Karpas-422 (cell line): ENCODE results near the gene MGLL. TPM values are rescaled to one million over a fixed set of nuclear protein-coding genes. Genes with fewer than 3 reads are reported as not detected.
A peak's percentile ranks its signal among the peaks of the same experiment; 100 is the strongest.

ENCODE experiments used
- DNase-seq: peaks from one replicate; pipeline ENCODE4 v3.0.0-alpha.2; 2015
- H2AFZ ChIP-seq: fragments of 200-600 bp; sonication (generic); 2 replicates; pipeline ENCODE4 v1.6.1; 2014; ENCODE audit warnings: antibody characterized with exemption, low read length, mixed read lengths
- H3K27ac ChIP-seq: fragments of 200-600 bp; sonication (generic); 2 replicates; pipeline ENCODE4 v1.5.1; 2014; ENCODE audit warnings: mild to moderate bottlenecking, low read length, moderate library complexity
- H3K27me3 ChIP-seq: fragments of 200-600 bp; sonication (generic); 2 replicates; pipeline ENCODE4 v1.6.1; 2014; ENCODE audit warnings: low read length, mixed read lengths
- H3K36me3 ChIP-seq: fragments of 200-600 bp; sonication (generic); 2 replicates; pipeline ENCODE4 v1.6.1; 2014; ENCODE audit warnings: low read length, mixed read lengths; ENCODE audit not compliant: insufficient read depth
- H3K4me1 ChIP-seq: fragments of 200-600 bp; sonication (generic); 2 replicates; pipeline ENCODE4 v1.6.1; 2014; ENCODE audit warnings: mild to moderate bottlenecking, low read length, mixed read lengths
- H3K4me2 ChIP-seq: fragments of 200-600 bp; sonication (generic); 2 replicates; pipeline ENCODE4 v1.6.1; 2014; ENCODE audit warnings: low read length, low read depth, mild to moderate bottlenecking; ENCODE audit not compliant: poor library complexity, severe bottlenecking
- H3K4me3 ChIP-seq: fragments of 200-600 bp; sonication (generic); 2 replicates; pipeline ENCODE4 v1.5.1; 2014; ENCODE audit warnings: mild to moderate bottlenecking, antibody characterized with exemption, low read length, mixed read lengths
- H3K79me2 ChIP-seq: fragments of 200-600 bp; sonication (generic); 2 replicates; pipeline ENCODE4 v1.6.1; 2014; ENCODE audit warnings: mild to moderate bottlenecking, low read length, mixed read lengths
- H3K9ac ChIP-seq: fragments of 200-600 bp; sonication (generic); 2 replicates; pipeline ENCODE4 v1.6.0; 2014; ENCODE audit warnings: low read length
- H3K9me2 ChIP-seq: fragments of 200-600 bp; sonication (generic), shearing (Covaris generic); replicated peaks from 2 replicates; pipeline ENCODE4 v1.6.0; 2014; ENCODE audit warnings: mild to moderate bottlenecking, low read length, moderate library complexity; ENCODE audit not compliant: insufficient read depth
- H3K9me3 ChIP-seq: fragments of 300-700, 200-600 bp; sonication (generic); 2 replicates; pipeline ENCODE4 v1.6.1; 2014; ENCODE audit warnings: low read length, mixed read lengths
- H4K20me1 ChIP-seq: fragments of 200-600 bp; sonication (generic); 2 replicates; pipeline ENCODE4 v1.6.1; 2014; ENCODE audit warnings: mild to moderate bottlenecking, antibody characterized with exemption, low read length, low read depth; ENCODE audit not compliant: insufficient read depth
- total RNA-seq: library from RNA; depleted of rRNA; stranded (reverse); fragments of >200 nt; shearing (Covaris generic); gene quantifications from 2 replicates; pipeline ENCODE4 v1.2.3, GENCODE V29; 2014; ENCODE audit warnings: low replicate concordance

Gene MGLL
- total RNA-seq, 1 experiment from 2014 or later: 58.0 TPM

DNA sequence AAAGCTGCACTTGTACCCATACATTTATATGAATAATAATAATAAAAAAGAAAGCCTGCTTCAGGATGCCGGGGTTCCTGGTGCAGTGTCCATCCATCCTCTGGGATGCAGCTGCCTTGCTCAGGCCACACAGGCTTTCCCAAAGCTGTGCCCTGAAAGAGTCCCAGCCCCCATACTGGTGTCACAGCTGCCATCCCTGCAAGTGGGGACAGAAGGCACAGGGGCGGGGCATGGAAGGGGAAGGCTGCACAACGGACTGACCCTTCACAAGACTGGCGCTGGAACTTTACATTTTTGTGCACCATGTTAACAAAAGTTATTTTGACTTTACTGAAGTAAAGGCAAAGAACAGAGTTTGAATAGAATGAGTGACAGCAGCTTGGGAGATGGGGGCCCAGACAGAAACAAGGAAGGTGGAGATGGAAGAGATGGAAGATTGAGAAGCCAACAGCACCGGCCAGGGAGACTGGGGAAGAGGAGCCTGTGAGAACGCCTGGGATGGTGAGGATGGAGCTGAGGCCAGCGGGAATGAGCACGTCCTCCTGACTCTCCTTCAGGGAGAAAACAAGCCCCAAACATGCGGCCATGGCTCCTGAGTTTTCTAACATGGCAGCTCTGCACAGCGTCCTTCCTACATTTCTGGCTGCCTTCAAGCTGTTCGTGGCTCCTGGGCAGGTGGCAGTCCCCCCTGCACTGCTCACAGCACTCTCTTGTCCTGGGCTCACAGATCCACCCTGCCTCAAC is 76.5 kb downstream of the MGLL start:
- H3K9me2 ChIP-seq: no peaks in the 10 kb centered on the region
- no peaks in the 10 kb centered on the region for H4K20me1 ChIP-seq
- DNase-seq: no peak
- no peak overlapping the region for H3K27ac ChIP-seq
- H3K4me1 ChIP-seq: peaks cover 50% of the 10 kb centered on the region
- 0 out of 2 replicates have a peak, but pooled peaks cover 6% of the 10 kb centered on the region for H3K79me2 ChIP-seq
- no peak overlapping the region for H3K4me2 ChIP-seq
- H3K9ac ChIP-seq: no peak overlapping the region
- no peaks in the 10 kb centered on the region for H3K9me3 ChIP-seq
- H3K4me3 ChIP-seq: no peak overlapping the region
- no peak overlapping the region for H2AFZ ChIP-seq
- H3K36me3 ChIP-seq: no peaks in the 10 kb centered on the region
- H3K27me3 ChIP-seq: no peaks in the 10 kb centered on the region

DNA sequence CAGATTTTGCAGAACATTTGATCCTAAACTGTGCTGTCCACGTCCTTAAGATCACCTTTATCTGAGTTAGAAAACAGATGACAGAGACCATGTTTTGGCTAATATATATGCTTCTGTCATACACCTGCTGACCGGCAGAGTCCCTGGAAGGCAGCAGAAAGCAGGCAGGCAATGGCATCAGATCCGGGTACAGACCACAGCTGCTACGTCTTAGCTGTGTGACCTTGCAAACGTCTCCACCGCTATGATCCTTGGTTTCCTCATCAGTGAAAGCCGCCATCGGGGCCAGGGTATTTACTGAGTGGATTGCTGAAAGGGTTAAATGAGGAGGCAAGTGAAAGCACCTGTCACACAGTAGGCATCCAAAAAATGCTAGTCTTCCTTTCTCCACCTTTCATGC is 77.4 kb downstream of the MGLL start:
- Histone ChIP-seq H3K9me2 (no peaks in the 10 kb centered on the region), H3K36me3 (no peaks in the 10 kb centered on the region), H3K9me3 (no peaks in the 10 kb centered on the region), H3K27me3 (no peaks in the 10 kb centered on the region), H4K20me1 (no peaks in the 10 kb centered on the region), H3K27ac (peak overlapping the region; percentile 37; the same call in 1 of the 2 replicates), H3K4me2 (no peak overlapping the region), H3K4me1 (peaks cover 44% of the 10 kb centered on the region), H3K79me2 (0 out of 2 replicates have a peak, but pooled peaks cover 6% of the 10 kb centered on the region), H3K4me3 (no peak overlapping the region), H3K9ac (no peak overlapping the region), H2AFZ (no peak overlapping the region)
- no peak for DNase-seq

DNA sequence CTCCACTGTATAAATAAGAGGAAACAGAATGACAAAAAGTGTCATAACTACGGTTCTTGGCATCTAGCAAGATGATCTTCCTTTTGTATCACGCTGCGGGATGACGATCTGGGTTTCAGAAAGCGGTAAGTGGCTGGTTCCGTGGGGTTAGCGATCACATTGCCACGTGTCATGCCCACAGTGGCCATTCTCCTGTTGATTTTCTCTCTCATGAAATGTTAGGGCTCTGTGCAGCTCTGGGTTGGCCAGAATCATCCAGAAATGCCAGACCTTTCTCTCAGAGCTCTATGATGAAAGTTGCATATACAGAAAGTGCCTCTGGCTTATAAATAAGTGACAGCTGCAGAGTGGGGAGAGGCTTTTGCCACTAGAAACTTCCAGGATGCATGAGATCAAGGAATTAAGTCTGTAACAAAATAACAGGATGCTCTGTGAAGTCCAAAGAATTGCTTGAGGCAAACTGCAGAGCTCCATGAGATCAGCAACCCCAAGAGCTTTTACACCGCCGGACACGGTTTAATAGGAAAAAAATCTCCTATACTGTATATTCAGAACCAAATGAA is 78.0 kb downstream of the MGLL start:
- no peak for DNase-seq
- Histone ChIP-seq H3K4me2 (no peak overlapping the region), H3K9ac (no peak overlapping the region), H3K4me1 (peaks cover 44% of the 10 kb centered on the region), H3K27ac (peak overlapping the region; percentile 37), H3K9me3 (no peaks in the 10 kb centered on the region), H3K9me2 (no peaks in the 10 kb centered on the region), H3K27me3 (no peaks in the 10 kb centered on the region), H4K20me1 (no peaks in the 10 kb centered on the region), H3K36me3 (no peaks in the 10 kb centered on the region), H2AFZ (no peak overlapping the region), H3K79me2 (0 out of 2 replicates have a peak, but pooled peaks cover 4% of the 10 kb centered on the region), H3K4me3 (no peak overlapping the region)

DNA sequence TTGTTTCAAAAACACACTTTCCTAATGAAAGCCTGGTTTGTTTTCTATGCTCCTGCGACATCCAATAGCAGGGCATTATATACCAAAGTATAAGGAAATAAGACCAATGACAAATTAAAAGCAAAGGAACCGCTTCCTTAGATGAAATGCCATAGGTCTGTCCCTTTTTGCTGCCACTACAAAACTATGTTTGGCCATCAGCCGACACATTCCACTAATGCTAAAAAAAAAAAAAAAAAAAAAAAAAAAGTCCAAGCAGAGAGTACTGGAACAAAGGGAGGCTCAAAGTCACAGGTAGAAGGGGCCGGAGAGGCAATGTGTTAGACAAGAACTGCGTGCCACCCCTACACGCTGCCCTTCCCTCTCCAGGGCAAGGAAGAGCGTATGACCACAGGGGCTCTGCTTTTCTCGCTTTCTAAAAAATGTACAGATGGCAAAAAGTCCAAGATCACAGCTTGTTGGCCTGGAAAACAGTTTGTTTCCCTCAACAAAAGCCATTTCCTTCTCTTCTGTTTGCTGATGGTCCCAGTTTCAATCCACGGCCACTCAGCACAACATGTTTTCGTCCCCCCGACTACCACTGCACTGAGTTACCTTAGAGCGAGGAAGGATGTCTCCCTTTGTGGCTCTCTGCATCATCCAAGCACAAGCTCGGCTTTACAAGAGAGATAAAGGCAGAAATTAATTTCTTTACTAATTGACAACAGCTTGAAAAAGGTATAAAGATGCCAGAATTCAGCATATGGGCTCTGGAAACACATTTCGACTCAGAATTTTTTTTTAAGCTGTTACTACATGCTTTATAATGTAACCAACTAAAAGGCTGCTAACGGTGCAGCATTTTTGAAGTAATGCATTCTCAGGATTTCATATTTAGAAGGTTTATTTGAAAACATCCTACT is 78.7 kb downstream of the MGLL start:
- Histone ChIP-seq H3K79me2 (no peaks in the 10 kb centered on the region), H3K27me3 (no peaks in the 10 kb centered on the region), H4K20me1 (no peaks in the 10 kb centered on the region), H3K9me3 (no peaks in the 10 kb centered on the region), H3K9me2 (no peaks in the 10 kb centered on the region), H3K27ac (peak overlapping the region; percentile 37), H2AFZ (no peak overlapping the region), H3K4me2 (no peak overlapping the region), H3K9ac (no peak overlapping the region), H3K4me1 (peaks cover 44% of the 10 kb centered on the region), H3K36me3 (no peaks in the 10 kb centered on the region), H3K4me3 (no peak overlapping the region)
- DNase-seq: no peak

DNA sequence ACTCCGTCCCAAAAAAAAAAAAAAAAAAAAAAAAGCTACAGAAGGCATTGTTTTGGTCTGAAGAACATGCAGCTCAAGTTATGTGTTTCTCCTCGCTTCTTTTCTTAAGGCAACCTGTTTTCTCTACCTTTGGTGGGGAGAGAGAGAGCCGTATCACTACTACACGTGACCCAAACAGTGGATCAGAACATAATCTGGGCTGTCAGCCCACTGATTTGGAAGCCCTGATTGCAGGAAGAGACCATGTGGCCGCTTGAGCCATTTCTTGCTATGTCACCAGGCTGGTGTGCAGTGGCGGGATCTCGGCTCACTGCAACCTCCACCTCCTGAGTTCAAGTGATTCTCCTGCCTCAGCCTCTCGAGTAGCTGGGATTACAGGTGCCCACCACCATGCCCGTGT is 79.7 kb downstream of the MGLL start:
- H3K4me3 ChIP-seq: no peak overlapping the region
- H3K36me3 ChIP-seq: no peaks in the 10 kb centered on the region
- H3K27ac ChIP-seq: no peak overlapping the region
- H3K9me2 ChIP-seq: no peaks in the 10 kb centered on the region
- H3K9ac ChIP-seq: no peak overlapping the region
- H2AFZ ChIP-seq: no peak overlapping the region
- H4K20me1 ChIP-seq: no peaks in the 10 kb centered on the region
- H3K9me3 ChIP-seq: no peaks in the 10 kb centered on the region
- no peaks in the 10 kb centered on the region for H3K27me3 ChIP-seq
- H3K4me1 ChIP-seq: peaks cover 48% of the 10 kb centered on the region
- no peak overlapping the region for H3K4me2 ChIP-seq
- H3K79me2 ChIP-seq: no peaks in the 10 kb centered on the region
- no peak for DNase-seq

DNA sequence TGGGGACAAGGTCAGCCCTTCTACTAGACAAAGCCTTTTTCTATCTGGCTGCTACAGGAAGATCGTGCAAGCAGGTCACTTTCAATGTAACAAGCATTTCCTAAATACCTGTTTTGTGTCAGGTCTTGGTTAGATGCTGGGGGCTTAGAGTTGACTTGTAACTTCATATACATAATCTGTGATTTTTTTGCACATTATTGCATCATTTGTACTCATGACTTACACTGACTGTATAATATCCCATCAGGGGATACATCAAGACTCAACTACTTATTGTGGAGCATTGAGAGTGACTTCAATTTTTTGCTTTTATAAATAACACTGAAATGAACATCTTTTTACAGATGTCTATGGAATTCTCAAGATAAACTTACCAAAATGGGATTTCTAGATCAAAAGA is 80.6 kb downstream of the MGLL start:
- no peak overlapping the region for H3K9ac ChIP-seq
- no peaks in the 10 kb centered on the region for H3K79me2 ChIP-seq
- H3K4me2 ChIP-seq: no peak overlapping the region
- H3K27me3 ChIP-seq: no peaks in the 10 kb centered on the region
- no peaks in the 10 kb centered on the region for H3K9me3 ChIP-seq
- DNase-seq: no peak
- H3K4me1 ChIP-seq: peaks cover 49% of the 10 kb centered on the region
- H3K4me3 ChIP-seq: no peak overlapping the region
- H2AFZ ChIP-seq: no peak overlapping the region
- H3K36me3 ChIP-seq: no peaks in the 10 kb centered on the region
- H4K20me1 ChIP-seq: no peaks in the 10 kb centered on the region
- H3K27ac ChIP-seq: peak overlapping the region; percentile 42; the same call in 1 of the 2 replicates
- H3K9me2 ChIP-seq: no peaks in the 10 kb centered on the region

DNA sequence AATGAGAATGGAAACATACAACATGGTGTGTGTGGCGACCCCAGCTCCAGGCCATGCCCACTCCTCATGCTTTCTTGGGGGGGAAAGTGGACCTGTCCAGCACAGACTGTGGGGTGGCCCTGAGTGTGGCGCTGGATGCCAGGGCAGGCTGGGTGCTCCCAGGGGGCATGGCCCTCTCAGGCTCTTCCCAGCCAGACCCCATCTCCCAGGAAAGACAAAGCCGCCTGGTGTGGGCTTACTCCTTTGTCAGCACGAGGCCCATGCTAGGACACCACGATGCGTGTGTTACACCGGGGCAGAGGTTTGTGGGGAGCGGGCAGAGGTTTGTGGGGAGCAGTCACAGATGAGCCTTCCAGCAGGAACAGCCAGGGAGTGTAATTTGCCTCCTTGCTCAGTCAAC is 81.1 kb downstream of the MGLL start:
- peaks cover 53% of the 10 kb centered on the region for H3K4me1 ChIP-seq
- peak overlapping the region; percentile 10; the same call in 1 of the 2 replicates for H3K9ac ChIP-seq
- H3K36me3 ChIP-seq: no peaks in the 10 kb centered on the region
- no peaks in the 10 kb centered on the region for H3K9me2 ChIP-seq
- no peaks in the 10 kb centered on the region for H3K27me3 ChIP-seq
- no peaks in the 10 kb centered on the region for H4K20me1 ChIP-seq
- H3K27ac ChIP-seq: peak overlapping the region; percentile 42; the same call in 1 of the 2 replicates
- H2AFZ ChIP-seq: no peak overlapping the region
- H3K4me3 ChIP-seq: no peak overlapping the region
- no peaks in the 10 kb centered on the region for H3K79me2 ChIP-seq
- no peak for DNase-seq
- no peak overlapping the region for H3K4me2 ChIP-seq
- H3K9me3 ChIP-seq: no peaks in the 10 kb centered on the region
